Esophagus (tissue), 2 donors: ENCODE data around the gene G2E3. TPM values are rescaled to one million over a fixed set of nuclear protein-coding genes. Genes with fewer than 3 reads are reported as not detected.
"Not testable (repeated sequence)": the region's sequence is repeated elsewhere in the genome, so short reads cannot be mapped to it uniquely, and the experiment has no call there.

Experiments
- H3K27ac ChIP-seq, 2 donors: one replicate each; pipeline ENCODE4 v1.5.1; 2013; ENCODE audit warnings: low read depth in 2 of 2, mild to moderate bottlenecking in 2 of 2, inconsistent platforms in 1 of 2, low read length in 1 of 2, moderate library complexity in 1 of 2
- H3K27me3 ChIP-seq, 2 donors: one replicate each; pipeline ENCODE4 v1.6.1; 2013; ENCODE audit warnings: low read length in 2 of 2, control low read depth in 1 of 2, mild to moderate bottlenecking in 1 of 2; ENCODE audit not compliant: insufficient read depth in 2 of 2, control insufficient read depth in 1 of 2
- H3K36me3 ChIP-seq, 2 donors: one replicate each; pipeline ENCODE4 v1.6.1; 2013; ENCODE audit warnings: low read length in 1 of 2; ENCODE audit not compliant: control insufficient read depth in 2 of 2, insufficient read depth in 2 of 2
- H3K4me1 ChIP-seq, 2 donors: one replicate each; pipeline ENCODE4 v1.6.1; 2013; ENCODE audit warnings: low read length in 1 of 2; ENCODE audit not compliant: control insufficient read depth in 2 of 2, insufficient read depth in 2 of 2
- H3K4me3 ChIP-seq, 2 donors: one replicate each; pipeline ENCODE4 v1.5.1; 2013; ENCODE audit warnings: low read length in 2 of 2, mild to moderate bottlenecking in 2 of 2, low read depth in 1 of 2, moderate library complexity in 1 of 2
- H3K9me3 ChIP-seq, 2 donors: one replicate each; pipeline ENCODE4 v1.6.1; 2013; ENCODE audit warnings: mild to moderate bottlenecking in 2 of 2, low read depth in 1 of 2, low read length in 1 of 2, moderate library complexity in 1 of 2; ENCODE audit not compliant: control insufficient read depth in 2 of 2, insufficient read depth in 1 of 2
- WGBS, 2 donors: extraction: QIAGEN DNeasy Blood & Tissue Kit; methylation state at CpG; one replicate each; pipeline ENCODE4 v1.1.7; 2013; 5-methylcytosine and 5-hydroxymethylcytosine counted together
- polyA plus RNA-seq, 2 donors: library from polyadenylated mRNA; stranded (reverse); fragments of 200-250 nt; gene quantifications; one replicate each; pipeline ENCODE4 v1.2.3, GENCODE V29; 2013
- donor health status: healthy with polysubstance abuse.
- donor health status: Bipolar disorder and iron deficiency.

The G2E3 gene
- polyA plus RNA-seq, 2 donors = 3.2 to 3.4 TPM

- Histone ChIP-seq H3K4me1 (no peaks in the 10 kb centered on the region), H3K36me3 (no peaks in the 10 kb centered on the region), H3K9me3 (no peaks in the 10 kb centered on the region), H3K27ac (no peak overlapping the region), H3K4me3 (no peak overlapping the region), H3K27me3 (no peaks in the 10 kb centered on the region)
These were observed 29.9 kb downstream of the G2E3 start for GRCh38 chr14:30588873-30589272.

GRCh38 chr14:30596935-30597334 lies 38.0 kb downstream of the G2E3 start:
- Histone ChIP-seq H3K4me1 (no peaks in the 10 kb centered on the region), H3K27ac (no peak overlapping the region), H3K36me3 (no peaks in the 10 kb centered on the region), H3K9me3 (no peaks in the 10 kb centered on the region), H3K4me3 (no peak overlapping the region), H3K27me3 (no peaks in the 10 kb centered on the region)
- 62 to 81% methylated on average over 1 of the region's 1 CpG for WGBS, 2 donors

- Histone ChIP-seq H3K36me3 (no peaks in the 10 kb centered on the region), H3K27ac (no peak overlapping the region), H3K27me3 (no peaks in the 10 kb centered on the region), H3K4me1 (no peaks in the 10 kb centered on the region), H3K4me3 (no peak overlapping the region), H3K9me3 (no peaks in the 10 kb centered on the region)
These were observed 38.5 kb downstream of the G2E3 start for GRCh38 chr14:30597504-30597903.

GRCh38 chr14:30600922-30601918 lies 42.3 kb downstream of the G2E3 start:
- Histone ChIP-seq H3K4me1 (no peaks in the 10 kb centered on the region), H3K4me3 (no peak overlapping the region), H3K36me3 (no peaks in the 10 kb centered on the region), H3K9me3 (no peaks in the 10 kb centered on the region), H3K27ac (no peak overlapping the region), H3K27me3 (no peaks in the 10 kb centered on the region)
- 95 to 96% methylated on average over 8 of the region's 8 CpGs for WGBS, 2 donors

GRCh38 chr14:30603402-30603801 lies 44.4 kb downstream of the G2E3 start:
- Histone ChIP-seq H3K27me3 (no peaks in the 10 kb centered on the region), H3K9me3 (no peaks in the 10 kb centered on the region), H3K36me3 (no peaks in the 10 kb centered on the region), H3K4me1 (no peaks in the 10 kb centered on the region), H3K4me3 (no peak overlapping the region), H3K27ac (no peak overlapping the region)
- 94 to 95% methylated on average over 3 of the region's 3 CpGs for WGBS, 2 donors

GRCh38 chr14:30604696-30605095 lies 45.7 kb downstream of the G2E3 start:
- not testable (repeated sequence) for H3K27me3 ChIP-seq, H3K27ac ChIP-seq, H3K4me1 ChIP-seq, H3K36me3 ChIP-seq, H3K9me3 ChIP-seq, H3K4me3 ChIP-seq
- WGBS, 2 donors = 98 to 100% methylated on average over 8 of the region's 8 CpGs

GRCh38 chr14:30607156-30607780 lies 48.3 kb downstream of the G2E3 start:
- Histone ChIP-seq H3K36me3 (no peaks in the 10 kb centered on the region), H3K9me3 (no peaks in the 10 kb centered on the region), H3K4me1 (no peaks in the 10 kb centered on the region), H3K4me3 (no peak overlapping the region), H3K27me3 (no peaks in the 10 kb centered on the region), H3K27ac (no peak overlapping the region)
- WGBS, 2 donors = 94% methylated on average over 1 of the region's 1 CpG

- H3K9me3 ChIP-seq = no peaks in the 10 kb centered on the region
- no peaks in the 10 kb centered on the region for H3K36me3 ChIP-seq
- H3K4me3 ChIP-seq = no peak overlapping the region
- no peak overlapping the region for H3K27ac ChIP-seq
- 61 to 64% methylated on average over 5 of the region's 5 CpGs for WGBS, 2 donors
- H3K27me3 ChIP-seq = no peaks in the 10 kb centered on the region
- H3K4me1 ChIP-seq = no peaks in the 10 kb centered on the region
These were observed 49.6 kb downstream of the G2E3 start for GRCh38 chr14:30608533-30609006.

DNA sequence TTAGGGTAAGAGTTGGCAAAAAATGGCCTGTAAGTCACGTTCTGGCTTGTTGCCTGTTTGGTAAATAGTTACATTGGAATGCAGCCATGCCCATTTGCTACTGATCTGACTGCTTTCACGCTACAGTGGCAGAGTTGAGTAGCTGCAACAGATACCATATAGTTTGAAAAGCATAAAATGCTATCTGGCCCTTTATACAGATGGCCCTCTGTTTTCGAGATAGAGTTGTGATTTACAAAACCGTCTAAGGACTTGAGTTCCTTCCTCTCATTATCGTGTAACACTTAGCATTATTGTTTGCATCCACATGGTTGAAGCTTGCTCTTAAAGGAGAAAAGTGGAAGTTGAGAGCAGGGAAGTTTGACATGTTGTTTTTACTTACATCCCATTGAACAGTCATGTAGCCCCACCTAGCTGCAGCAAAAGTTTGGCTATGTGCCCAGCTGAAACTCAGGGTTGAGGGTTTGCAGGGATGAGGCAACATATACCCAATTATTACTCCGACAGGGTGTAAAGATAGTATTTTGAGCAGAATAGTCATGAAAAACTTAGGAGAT lies 51.9 kb downstream of the G2E3 start:
- Histone ChIP-seq H3K27me3 (no peaks in the 10 kb centered on the region), H3K36me3 (no peaks in the 10 kb centered on the region), H3K27ac (no peak overlapping the region), H3K4me1 (no peaks in the 10 kb centered on the region), H3K9me3 (no peaks in the 10 kb centered on the region), H3K4me3 (no peak overlapping the region)
- WGBS, 2 donors = 29 to 30% methylated on average over 6 of the region's 6 CpGs
